DMS 273 (cell line): ENCODE measurements around the gene AKAIN1.
A peak's percentile ranks its signal among the peaks of the same experiment; 100 is the strongest.

Source experiments
- DNase-seq: peaks from one replicate; lab custom pipeline; 2025; ENCODE audit not compliant: unreplicated experiment; lab: John Stamatoyannopoulos, UW

AKAIN1 gene

GRCh38 chr18:5097116-5097703 is 99.8 kb downstream of the AKAIN1 start:
- peak; percentile 9 for DNase-seq

- DNase-seq, result no peak
These were observed 101.8 kb downstream of the AKAIN1 start for GRCh38 chr18:5095239-5095638.

- DNase-seq, result no peak
These were observed 103.2 kb downstream of the AKAIN1 start for GRCh38 chr18:5093902-5094301.
